H1 (cell line): Measurements from ENCODE around the gene ABHD6. TPM values are rescaled to one million over a fixed set of nuclear protein-coding genes. Genes with fewer than 3 reads are reported as not detected.

Experiments
- CTCF ChIA-PET: fragments of 300-600 bp; sonication (Branson Sonifier 250); formaldehyde crosslinking; loops from one replicate; lab custom pipeline; 2021; ENCODE audit not compliant: partially characterized antibody; lab: Charles Lee
- POLR2A ChIA-PET: fragments of 300-600 bp; sonication (Branson Sonifier 250); formaldehyde crosslinking; loops from one replicate; lab custom pipeline; 2021; ENCODE audit warnings: inconsistent platforms; ENCODE audit not compliant: partially characterized antibody; lab: Charles Lee
- DNase-seq, 2 experiments: peaks; one replicate each; pipeline versions ENCODE4 v3.0.0 to v3.0.0-alpha.2; 2010 to 2022; ENCODE audit warnings: low spot score in 2 of 2, low read depth in 1 of 2, mixed read lengths in 1 of 2
- FAIRE-seq: peaks from 2 replicates; lab custom pipeline; 2011; peaks lifted over from hg19 to GRCh38; lab: Jason Lieb, UNC
- H2AFZ ChIP-seq: 2 replicates; pipeline ENCODE4 v1.8.1; 2012; ENCODE audit warnings: low read length, inconsistent platforms
- H2AK5ac ChIP-seq: 2 replicates; pipeline ENCODE4 v1.6.1; 2013; ENCODE audit warnings: low read depth, low read length
- H2BK120ac ChIP-seq: replicated peaks from 2 replicates; pipeline ENCODE3; 2013; ENCODE audit warnings: low read depth, low read length, inconsistent platforms
- H2BK12ac ChIP-seq: 2 replicates; pipeline ENCODE4 v1.6.1; 2013; ENCODE audit warnings: low read depth, low read length
- H2BK15ac ChIP-seq: 2 replicates; pipeline ENCODE4 v1.6.1; 2013; ENCODE audit warnings: low read length
- H2BK20ac ChIP-seq: 2 replicates; pipeline ENCODE4 v1.6.1; 2013; ENCODE audit warnings: low read length
- H2BK5ac ChIP-seq: 2 replicates; pipeline ENCODE4 v1.6.1; 2013; ENCODE audit warnings: low read depth, low read length
- H3K14ac ChIP-seq: 2 replicates; pipeline ENCODE4 v1.6.1; 2013; ENCODE audit warnings: inconsistent platforms; ENCODE audit not compliant: insufficient read length
- H3K18ac ChIP-seq: 2 replicates; pipeline ENCODE4 v1.6.1; 2013; ENCODE audit warnings: low read length; ENCODE audit errors: extremely low read depth
- H3K23ac ChIP-seq: 2 replicates; pipeline ENCODE4 v1.6.1; 2013; ENCODE audit warnings: inconsistent platforms; ENCODE audit not compliant: insufficient read length
- H3K23me2 ChIP-seq: 2 replicates; pipeline ENCODE4 v1.6.1; 2013; ENCODE audit warnings: low read depth, low read length
- H3K27ac ChIP-seq: 2 replicates; pipeline ENCODE4 v1.6.1; 2011; ENCODE audit warnings: low read depth, low read length, inconsistent platforms
- H3K27me3 ChIP-seq, 4 experiments: replicated peaks in 1 of 4; 1 replicate in 1 of 4; 2 replicates in 3 of 4; pipeline versions ENCODE4 v1.6.1 to v1.8.1; 2011 to 2013; ENCODE audit warnings: low read length in 3 of 4, mild to moderate bottlenecking in 3 of 4, inconsistent platforms in 2 of 4, mixed read lengths in 2 of 4, moderate library complexity in 1 of 4; ENCODE audit not compliant: control insufficient read depth in 3 of 4, insufficient read depth in 3 of 4; ENCODE audit errors: extremely low read depth in 1 of 4
- H3K36me3 ChIP-seq, 4 experiments: 2 replicates each; pipeline versions ENCODE4 v1.6.1 to v1.8.1; 2011 to 2013; ENCODE audit warnings: mild to moderate bottlenecking in 4 of 4, low read length in 3 of 4, moderate library complexity in 2 of 4, control low read depth in 1 of 4, inconsistent platforms in 1 of 4; ENCODE audit not compliant: insufficient read depth in 4 of 4, control insufficient read depth in 2 of 4
- H3K4ac ChIP-seq: replicated peaks from 2 replicates; pipeline ENCODE3; 2013; ENCODE audit warnings: low read length, low read depth, mixed read lengths, inconsistent platforms; ENCODE audit not compliant: insufficient read length
- H3K4me1 ChIP-seq, 4 experiments: replicated peaks in 1 of 4; 1 replicate in 1 of 4; 2 replicates in 3 of 4; pipeline versions ENCODE4 v1.6.1 to v1.8.1; 2011 to 2013; ENCODE audit warnings: low read length in 3 of 4, inconsistent platforms in 2 of 4, mixed read lengths in 1 of 4; ENCODE audit not compliant: insufficient read depth in 4 of 4, control insufficient read depth in 3 of 4
- H3K4me2 ChIP-seq, 2 experiments: 2 replicates each; pipeline versions ENCODE4 v1.6.1 to v1.8.1; 2011 to 2013; ENCODE audit warnings: low read depth in 2 of 2, low read length in 2 of 2, control low read depth in 1 of 2, inconsistent platforms in 1 of 2, mild to moderate bottlenecking in 1 of 2; ENCODE audit not compliant: insufficient read depth in 1 of 2
- H3K4me3 ChIP-seq, 4 experiments: fragments of 200-600, 300-600 bp in 1 of 4; sonication (generic), shearing (Covaris generic), sonication (Bioruptor Twin) in 1 of 4; 2 replicates each; pipeline versions ENCODE4 v1.5.1 to v1.8.1; 2011 to 2016; ENCODE audit warnings: low read length in 4 of 4, low read depth in 3 of 4, control low read depth in 2 of 4, inconsistent platforms in 2 of 4, mild to moderate bottlenecking in 2 of 4, mixed read lengths in 1 of 4, moderate library complexity in 1 of 4; ENCODE audit not compliant: insufficient read depth in 2 of 4; ENCODE audit errors: extremely low read depth in 1 of 4
- H3K56ac ChIP-seq: replicated peaks from 2 replicates; pipeline ENCODE3; 2013; ENCODE audit warnings: low read depth, mild to moderate bottlenecking, mixed read lengths, low read length, inconsistent platforms; ENCODE audit not compliant: insufficient read length
- H3K79me1 ChIP-seq: 2 replicates; pipeline ENCODE4 v1.6.1; 2013; ENCODE audit warnings: low read depth, low read length, control low read depth
- H3K79me2 ChIP-seq, 2 experiments: 2 replicates each; pipeline versions ENCODE4 v1.6.1 to v1.8.1; 2012 to 2013; ENCODE audit warnings: low read length in 2 of 2, mild to moderate bottlenecking in 2 of 2, inconsistent platforms in 1 of 2; ENCODE audit not compliant: insufficient read depth in 2 of 2, control insufficient read depth in 1 of 2
- H3K9ac ChIP-seq, 4 experiments: replicated peaks in 1 of 4; 1 replicate in 1 of 4; 2 replicates in 3 of 4; pipeline versions ENCODE4 v1.6.1 to v1.8.1; 2011 to 2013; ENCODE audit warnings: low read depth in 3 of 4, low read length in 3 of 4, control low read depth in 2 of 4, mild to moderate bottlenecking in 2 of 4, moderate library complexity in 2 of 4, inconsistent platforms in 1 of 4; ENCODE audit errors: extremely low read depth in 1 of 4
- H3K9me3 ChIP-seq, 2 experiments: 2 replicates each; pipeline versions ENCODE4 v1.6.1 to v1.8.1; 2012 to 2013; ENCODE audit warnings: mild to moderate bottlenecking in 2 of 2, moderate library complexity in 2 of 2, control low read depth in 1 of 2, inconsistent platforms in 1 of 2, low read depth in 1 of 2, low read length in 1 of 2, mixed read lengths in 1 of 2; ENCODE audit not compliant: insufficient read depth in 2 of 2
- H4K20me1 ChIP-seq, 2 experiments: replicated peaks in 1 of 2; 2 replicates each; pipeline versions ENCODE3 to v1.8.1; 2011 to 2013; ENCODE audit warnings: inconsistent platforms in 2 of 2, low read length in 2 of 2, mild to moderate bottlenecking in 1 of 2; ENCODE audit not compliant: insufficient read depth in 2 of 2, control insufficient read depth in 1 of 2
- H4K5ac ChIP-seq: 2 replicates; pipeline ENCODE4 v1.6.1; 2013; ENCODE audit warnings: low read length, low read depth, mixed read lengths, inconsistent platforms; ENCODE audit not compliant: insufficient read length
- H4K8ac ChIP-seq: 2 replicates; pipeline ENCODE4 v1.8.0; 2013; ENCODE audit warnings: mild to moderate bottlenecking, moderate library complexity, low read length, inconsistent platforms; ENCODE audit not compliant: insufficient read depth; ENCODE audit errors: extremely low read depth
- H4K91ac ChIP-seq: replicated peaks from 2 replicates; pipeline ENCODE3; 2013; ENCODE audit warnings: low read length, mixed read lengths, inconsistent platforms; ENCODE audit not compliant: insufficient read length
- CBX5 ChIP-seq: fragments of 300-800, 300-1000 bp; sonication (generic); IDR thresholded peaks from 2 replicates; pipeline ENCODE4 v1.7.1; 2016; ENCODE audit warnings: antibody characterized with exemption, low read length, low read depth
- PHF8 ChIP-seq: fragments of 200-600 bp; sonication (generic); conservative IDR thresholded peaks from 2 replicates; pipeline ENCODE4 v1.7.1; 2012; ENCODE audit warnings: low read depth, mild to moderate bottlenecking, inconsistent platforms, low read length, moderate library complexity
- WGBS, 2 experiments: shearing (Covaris generic) in 1 of 2; methylation state at CpG; one replicate each; pipeline versions ENCODE4 v1.1.6 to v1.1.7; 2013 to 2015; ENCODE audit warnings: low lambda C conversion rate in 2 of 2, mixed read lengths in 2 of 2, inconsistent platforms in 1 of 2, low coverage in 1 of 2, missing lambda C conversion rate in 1 of 2; ENCODE audit not compliant: insufficient replicate concordance in 2 of 2, insufficient coverage in 1 of 2, insufficient read length in 1 of 2; ENCODE audit errors: extremely low coverage in 1 of 2, missing lambda C conversion rate in 1 of 2; 5-methylcytosine and 5-hydroxymethylcytosine counted together
- polyA plus RNA-seq, 7 experiments: library from polyadenylated mRNA; depleted of rRNA in 3 of 7; stranded (reverse) in 5 of 7; unstranded in 2 of 7; fragments of >200 nt in 5 of 7; fragments of 200-250 nt in 2 of 7; gene quantifications; 1 replicate in 5 of 7; 2 replicates in 1 of 7; 4 replicates in 1 of 7; pipeline versions ENCODE4 v1.2.1 to v1.2.3, GENCODE V29; 2011 to 2013; ENCODE audit warnings: missing spikeins in 2 of 7, mixed read lengths in 2 of 7
- total RNA-seq: library from RNA; stranded (reverse); fragmentation: NEBNext Ultra II Directional; extraction: Animal tissue kit (Norgen Biotek cat#: 25700); gene quantifications from 2 replicates; pipeline ENCODE4 v1.2.1, GENCODE V29; 2021

The ABHD6 gene
- total and polyA plus RNA-seq, 2 of the 8 experiments (the other 6 are each of a cell fraction or from before 2014, with no cell fraction given), result 5.9 to 6.6 TPM

DNA sequence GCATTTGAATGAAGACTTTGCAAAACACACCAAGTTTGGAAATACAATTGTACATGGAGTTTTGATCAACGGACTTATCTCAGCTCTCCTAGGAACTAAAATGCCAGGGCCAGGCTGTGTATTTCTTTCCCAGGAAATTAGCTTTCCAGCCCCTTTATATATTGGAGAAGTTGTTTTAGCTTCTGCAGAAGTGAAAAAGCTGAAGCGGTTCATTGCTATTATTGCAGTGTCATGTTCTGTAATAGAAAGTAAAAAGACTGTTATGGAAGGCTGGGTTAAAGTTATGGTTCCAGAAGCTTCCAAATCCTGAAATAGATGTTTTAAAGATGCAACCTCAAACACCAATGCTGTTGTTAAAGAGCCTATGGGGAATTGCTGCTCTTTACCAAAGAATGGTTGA lies 80.2 kb downstream of the ABHD6 start:
- no peak overlapping the region for H2AFZ ChIP-seq
- peaks cover 9 to 58% (median 31%) of the 10 kb centered on the region in 4 experiments for H3K36me3 ChIP-seq
- peaks cover 0 to 4% of the 10 kb centered on the region in 2 experiments; a peak in 2 of 4 replicates for H3K79me2 ChIP-seq
- 92% methylated on average over 2 of the region's 2 CpGs; no CpG with 5 or more reads in 1 of the 2 experiments for WGBS, 2 experiments
- H3K9ac ChIP-seq, result no peak overlapping the region
- no peak overlapping the region for H2BK120ac ChIP-seq
- H3K14ac ChIP-seq, result no peak overlapping the region
- H2BK5ac ChIP-seq, result no peak overlapping the region
- peaks cover 0 to 6% of the 10 kb centered on the region in 2 experiments for H4K20me1 ChIP-seq
- no peaks in the 10 kb centered on the region for H3K9me3 ChIP-seq
- H3K79me1 ChIP-seq, result no peaks in the 10 kb centered on the region; the same call in 1 of the 2 replicates
- H2BK20ac ChIP-seq, result no peak overlapping the region
- no peak overlapping the region for H2AK5ac ChIP-seq
- H4K91ac ChIP-seq, result no peak overlapping the region
- no peak for DNase-seq
- ChIA-PET CTCF (interaction anchor here (0.6 to 12.7 kb wide), 6 partner anchors 8 to 100 kb away, joined by 3 to 104 read pairs (median 4); partner anchors contain the start of genes HTD2 and RPP14), POLR2A (interaction anchor here (1.6 to 9.0 kb wide), 3 partner anchors 10 to 95 kb away, joined by 3 to 64 read pairs (median 7); partner anchors contain the start of genes HTD2 and RPP14)
- H3K4ac ChIP-seq, result no peak overlapping the region
- H2BK15ac ChIP-seq, result no peak overlapping the region
- no peak for FAIRE-seq
- H3K27me3 ChIP-seq, result no peaks in the 10 kb centered on the region
- H3K4me2 ChIP-seq, result no peak overlapping the region
- H3K4me1 ChIP-seq, result peaks cover 0 to 9% (median 9%) of the 10 kb centered on the region in 4 experiments; a peak in 5 of 7 replicates
- H3K56ac ChIP-seq, result no peak overlapping the region
- H3K23me2 ChIP-seq, result no peaks in the 10 kb centered on the region
- H3K27ac ChIP-seq, result no peak overlapping the region
- H3K4me3 ChIP-seq, result no peak overlapping the region
- H4K8ac ChIP-seq, result no peak overlapping the region
- H3K23ac ChIP-seq, result no peak overlapping the region
- H3K18ac ChIP-seq, result no peak overlapping the region
- H4K5ac ChIP-seq, result no peak overlapping the region
- H2BK12ac ChIP-seq, result no peak overlapping the region
- TF ChIP-seq CBX5, result no peak
- TF ChIP-seq PHF8, result no peak
